GM08714 (cell line): Measurements from ENCODE around the gene TMCC2.
A peak's percentile ranks its signal among the peaks of the same experiment; 100 is the strongest.

Source experiments
- H3K4me3 ChIP-seq: fragments of 200-500 bp; sonication (Bioruptor generic); 2 replicates; pipeline ENCODE4 v1.5.1; 2014; ENCODE audit warnings: mild to moderate bottlenecking, low read length, inconsistent platforms
- ZNF274 ChIP-seq: IDR thresholded peaks from 2 replicates; pipeline ENCODE4 v1.6.1; 2012; ENCODE audit warnings: mild to moderate bottlenecking, low read depth, low read length

The TMCC2 gene

GRCh38 chr1:205204552-205204951 lies 23.2 kb upstream of the TMCC2 start:
- no peak overlapping the region for H3K4me3 ChIP-seq
- TF ChIP-seq ZNF274: no peak

GRCh38 chr1:205205055-205205454 lies 22.7 kb upstream of the TMCC2 start:
- no peak for TF ChIP-seq ZNF274
- no peak overlapping the region for H3K4me3 ChIP-seq

GRCh38 chr1:205208811-205209210 lies 18.9 kb upstream of the TMCC2 start:
- no peak overlapping the region for H3K4me3 ChIP-seq
- TF ChIP-seq ZNF274: no peak

GRCh38 chr1:205210756-205211168 lies 17.0 kb upstream of the TMCC2 start:
- peak overlapping the region; percentile 74 for H3K4me3 ChIP-seq
- no peak for TF ChIP-seq ZNF274

GRCh38 chr1:205211169-205211838 lies 16.4 kb upstream of the TMCC2 start, which contains the start of gene DSTYK:
TSS of gene DSTYK (minus strand) at chr1:205211702. CDS start at chr1:205211535, 167 bp downstream.
- peak within 1 kb of the TSS; percentile 74 for H3K4me3 ChIP-seq
- TF ChIP-seq ZNF274: no peak

- no peak for TF ChIP-seq ZNF274
- peak overlapping the region; percentile 74; the same call in 1 of the 2 replicates for H3K4me3 ChIP-seq
Measured at GRCh38 chr1:205211839-205212536, 15.8 kb upstream of the TMCC2 start.

GRCh38 chr1:205214756-205215155 lies 13.0 kb upstream of the TMCC2 start:
- TF ChIP-seq ZNF274: no peak
- no peak overlapping the region for H3K4me3 ChIP-seq

GRCh38 chr1:205216588-205216987 lies 11.2 kb upstream of the TMCC2 start:
- no peak for TF ChIP-seq ZNF274
- no peak overlapping the region for H3K4me3 ChIP-seq

GRCh38 chr1:205217418-205217817 lies 10.3 kb upstream of the TMCC2 start:
- no peak for TF ChIP-seq ZNF274
- H3K4me3 ChIP-seq: no peak overlapping the region

GRCh38 chr1:205220421-205220820 lies 7.3 kb upstream of the TMCC2 start:
- H3K4me3 ChIP-seq: no peak overlapping the region
- TF ChIP-seq ZNF274: no peak

GRCh38 chr1:205224736-205225135 lies 3.0 kb upstream of the TMCC2 start:
- no peak overlapping the region for H3K4me3 ChIP-seq
- no peak for TF ChIP-seq ZNF274

GRCh38 chr1:205225901-205226765 lies 1.6 kb upstream of the TMCC2 start:
- H3K4me3 ChIP-seq: no peak overlapping the region

GRCh38 chr1:205226868-205227583 lies 720 bp upstream of the TMCC2 start:
- TF ChIP-seq ZNF274: no peak
- H3K4me3 ChIP-seq: peak overlapping the region; percentile 57

More at GRCh38 chr1:205225901-205226765, 1.6 kb upstream of the TMCC2 start:
- TF ChIP-seq ZNF274: no peak

GRCh38 chr1:205228093-205228521 lies 361 bp downstream of the TMCC2 start:
- peak overlapping the region; percentile 57 for H3K4me3 ChIP-seq
- TF ChIP-seq ZNF274: no peak
